OCI-LY1 (cell line): Measurements from ENCODE around the gene KRTAP25-1.

Experiments used
- H2AFZ ChIP-seq: fragments of 200-600 bp; sonication (generic), shearing (Covaris generic); 2 replicates; pipeline ENCODE4 v1.6.0; 2014; ENCODE audit warnings: antibody characterized with exemption, mild to moderate bottlenecking, low read length
- H3F3A ChIP-seq: fragments of 200-600 bp; sonication (generic), shearing (Covaris generic); 2 replicates; pipeline ENCODE4 v1.6.0; 2014; ENCODE audit warnings: mild to moderate bottlenecking, antibody characterized with exemption, low read length, moderate library complexity; ENCODE audit not compliant: insufficient read depth
- H3K27ac ChIP-seq: fragments of 200-600 bp; sonication (generic); 2 replicates; pipeline ENCODE4 v1.5.1; 2014; ENCODE audit warnings: low read length, mixed run types, mild to moderate bottlenecking, low read depth; ENCODE audit not compliant: poor library complexity, severe bottlenecking
- H3K27me3 ChIP-seq: fragments of 200-600 bp; sonication (generic); 2 replicates; pipeline ENCODE4 v1.6.0; 2014; ENCODE audit warnings: antibody characterized with exemption, mild to moderate bottlenecking, low read length, moderate library complexity; ENCODE audit not compliant: insufficient read depth
- H3K36me3 ChIP-seq: fragments of 200-600 bp; sonication (generic); 2 replicates; pipeline ENCODE4 v1.6.1; 2014; ENCODE audit warnings: mild to moderate bottlenecking, antibody characterized with exemption, low read length, moderate library complexity, mixed read lengths; ENCODE audit not compliant: insufficient read depth
- H3K4me1 ChIP-seq: fragments of 200-600 bp; sonication (generic); 2 replicates; pipeline ENCODE4 v1.5.1; 2014; ENCODE audit warnings: mild to moderate bottlenecking, low read length, moderate library complexity; ENCODE audit not compliant: insufficient read depth, severe bottlenecking
- H3K4me2 ChIP-seq: fragments of 200-600 bp; sonication (generic), shearing (Covaris generic); 2 replicates; pipeline ENCODE4 v1.6.1; 2014; ENCODE audit warnings: low read length
- H3K4me3 ChIP-seq: fragments of 200-600 bp; sonication (generic); 2 replicates; pipeline ENCODE4 v1.5.1; 2014; ENCODE audit warnings: low read length, low read depth, mild to moderate bottlenecking, mixed read lengths; ENCODE audit not compliant: poor library complexity, severe bottlenecking
- H3K79me2 ChIP-seq: fragments of 200-600 bp; shearing (Covaris generic); 2 replicates; pipeline ENCODE4 v1.6.1; 2016; ENCODE audit warnings: mixed run types, low read length, mixed read lengths; ENCODE audit not compliant: insufficient read depth
- H3K9ac ChIP-seq: fragments of 200-600 bp; sonication (generic), shearing (Covaris generic); 2 replicates; pipeline ENCODE4 v1.6.1; 2014; ENCODE audit warnings: mild to moderate bottlenecking, low read length, mixed read lengths
- H3K9me2 ChIP-seq: fragments of 200-600 bp; sonication (generic), shearing (Covaris generic); 2 replicates; pipeline ENCODE4 v1.6.1; 2014; ENCODE audit warnings: low read depth, mild to moderate bottlenecking, low read length, mixed read lengths
- H3K9me3 ChIP-seq: fragments of 200-600 bp; shearing (Covaris generic); 2 replicates; pipeline ENCODE4 v1.6.1; 2014; ENCODE audit warnings: low read length, mixed read lengths
- H4K20me1 ChIP-seq: fragments of 200-600 bp; sonication (generic), shearing (Covaris generic); 2 replicates; pipeline ENCODE4 v1.6.0; 2016; ENCODE audit warnings: mild to moderate bottlenecking, low read length; ENCODE audit not compliant: insufficient read depth
- EZH2 ChIP-seq: fragments of 200-600 bp; sonication (generic), shearing (Covaris generic); IDR thresholded peaks from 2 replicates; pipeline ENCODE4 v1.8.0; 2017; ENCODE audit warnings: borderline replicate concordance, mixed run types, mild to moderate bottlenecking, antibody characterized with exemption, low read length, moderate library complexity, mixed read lengths
- TF ChIP-seq, protein P1 (sequence below): fragments of 200-600 bp; sonication (generic), shearing (Covaris generic); IDR thresholded peaks from 2 replicates; pipeline ENCODE4 v1.5.1; 2017; ENCODE audit warnings: mild to moderate bottlenecking, antibody characterized with exemption, low read length, moderate library complexity, mixed read lengths

Gene KRTAP25-1

DNA sequence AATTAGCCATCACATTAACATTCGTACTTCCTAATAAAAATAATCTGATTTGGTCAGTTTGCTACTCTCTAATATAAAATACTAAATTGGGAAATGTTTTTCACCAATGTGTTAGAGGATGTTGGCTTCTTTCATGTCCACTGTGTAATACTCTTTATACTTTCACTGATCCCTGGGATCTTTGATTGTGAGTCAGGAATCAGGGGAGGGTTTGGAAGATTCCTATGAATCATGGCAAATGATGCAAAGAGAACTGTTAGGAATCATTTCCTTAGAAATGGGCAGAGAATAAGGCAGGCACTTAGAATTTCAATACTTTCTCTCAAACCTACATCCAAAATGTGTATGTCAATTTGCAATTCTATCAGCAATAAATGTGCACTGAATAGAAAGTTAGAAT lies 37.5 kb downstream of the KRTAP25-1 start:
- Histone ChIP-seq H3K36me3 (no peaks in the 10 kb centered on the region), H2AFZ (no peak overlapping the region), H3K27me3 (no peaks in the 10 kb centered on the region), H3K4me1 (no peaks in the 10 kb centered on the region), H4K20me1 (no peaks in the 10 kb centered on the region), H3K27ac (no peak overlapping the region), H3F3A (no peaks in the 10 kb centered on the region), H3K4me3 (no peak overlapping the region), H3K9ac (no peak overlapping the region), H3K4me2 (no peak overlapping the region), H3K9me3 (no peaks in the 10 kb centered on the region), H3K79me2 (no peaks in the 10 kb centered on the region), H3K9me2 (no peaks in the 10 kb centered on the region)
- TF ChIP-seq, protein P1, sequence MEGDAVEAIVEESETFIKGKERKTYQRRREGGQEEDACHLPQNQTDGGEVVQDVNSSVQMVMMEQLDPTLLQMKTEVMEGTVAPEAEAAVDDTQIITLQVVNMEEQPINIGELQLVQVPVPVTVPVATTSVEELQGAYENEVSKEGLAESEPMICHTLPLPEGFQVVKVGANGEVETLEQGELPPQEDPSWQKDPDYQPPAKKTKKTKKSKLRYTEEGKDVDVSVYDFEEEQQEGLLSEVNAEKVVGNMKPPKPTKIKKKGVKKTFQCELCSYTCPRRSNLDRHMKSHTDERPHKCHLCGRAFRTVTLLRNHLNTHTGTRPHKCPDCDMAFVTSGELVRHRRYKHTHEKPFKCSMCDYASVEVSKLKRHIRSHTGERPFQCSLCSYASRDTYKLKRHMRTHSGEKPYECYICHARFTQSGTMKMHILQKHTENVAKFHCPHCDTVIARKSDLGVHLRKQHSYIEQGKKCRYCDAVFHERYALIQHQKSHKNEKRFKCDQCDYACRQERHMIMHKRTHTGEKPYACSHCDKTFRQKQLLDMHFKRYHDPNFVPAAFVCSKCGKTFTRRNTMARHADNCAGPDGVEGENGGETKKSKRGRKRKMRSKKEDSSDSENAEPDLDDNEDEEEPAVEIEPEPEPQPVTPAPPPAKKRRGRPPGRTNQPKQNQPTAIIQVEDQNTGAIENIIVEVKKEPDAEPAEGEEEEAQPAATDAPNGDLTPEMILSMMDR = no peak

DNA sequence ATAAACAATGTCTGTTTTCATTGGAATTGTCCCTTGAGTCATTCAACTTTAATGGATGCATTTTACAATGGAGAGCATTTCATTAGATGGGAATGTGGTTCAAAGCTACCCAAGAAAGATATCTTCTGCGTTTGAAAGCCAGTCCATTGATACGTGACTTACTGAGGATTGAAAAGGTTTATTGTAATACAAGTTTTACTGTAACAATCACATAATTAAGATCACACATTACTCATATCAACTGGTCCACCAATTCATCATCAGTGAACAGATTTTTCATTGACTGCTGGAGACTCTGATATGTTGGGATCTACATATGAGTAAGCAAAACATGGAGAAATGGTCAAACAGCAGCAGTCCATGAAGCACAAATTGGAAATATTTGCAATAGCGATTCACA lies 39.4 kb downstream of the KRTAP25-1 start:
- Histone ChIP-seq H3K9me2 (no peaks in the 10 kb centered on the region), H3K4me2 (no peak overlapping the region), H3K27ac (no peak overlapping the region), H3K4me1 (no peaks in the 10 kb centered on the region), H3K4me3 (no peak overlapping the region), H3K9me3 (no peaks in the 10 kb centered on the region), H3K79me2 (no peaks in the 10 kb centered on the region), H3K36me3 (no peaks in the 10 kb centered on the region), H2AFZ (no peak overlapping the region), H3K27me3 (no peaks in the 10 kb centered on the region), H3K9ac (no peak overlapping the region), H3F3A (no peaks in the 10 kb centered on the region), H4K20me1 (no peaks in the 10 kb centered on the region)
- TF ChIP-seq, protein P1 = no peak
- no peak for TF ChIP-seq EZH2

DNA sequence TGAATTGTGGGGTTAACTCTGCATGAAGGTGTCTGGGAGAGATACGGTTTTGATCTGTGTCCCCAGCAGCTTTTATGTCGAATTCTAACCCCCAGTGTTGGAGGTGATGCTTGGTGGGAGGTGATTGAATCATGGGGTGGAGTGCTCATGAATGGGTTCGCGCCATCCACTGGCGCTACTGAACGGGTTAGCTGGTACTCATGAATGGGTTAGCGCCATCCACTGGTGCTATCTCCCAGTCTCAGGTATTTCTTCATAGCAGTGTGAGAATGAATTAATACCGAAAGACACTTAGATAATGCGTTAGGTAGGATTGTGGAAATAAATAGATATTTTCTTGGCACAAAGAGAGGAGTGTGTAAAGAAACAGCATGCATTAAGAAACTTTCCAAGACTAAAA lies 40.5 kb downstream of the KRTAP25-1 start:
- no peaks in the 10 kb centered on the region for H3K4me1 ChIP-seq
- H3K9me2 ChIP-seq = no peaks in the 10 kb centered on the region
- H3K27me3 ChIP-seq = no peaks in the 10 kb centered on the region
- no peak overlapping the region for H3K9ac ChIP-seq
- H3K9me3 ChIP-seq = no peaks in the 10 kb centered on the region
- no peaks in the 10 kb centered on the region for H3K36me3 ChIP-seq
- TF ChIP-seq, protein P1 = no peak
- TF ChIP-seq EZH2 = no peak
- no peak overlapping the region for H2AFZ ChIP-seq
- H3K4me3 ChIP-seq = no peak overlapping the region
- no peaks in the 10 kb centered on the region for H3F3A ChIP-seq
- no peak overlapping the region for H3K4me2 ChIP-seq
- no peak overlapping the region for H3K27ac ChIP-seq
- no peaks in the 10 kb centered on the region for H3K79me2 ChIP-seq
- no peaks in the 10 kb centered on the region for H4K20me1 ChIP-seq
